NCI-H446 (cell line): ENCODE data around the gene NEK5.
"Not testable (repeated sequence)": the region's sequence is repeated elsewhere in the genome, so short reads cannot be mapped to it uniquely, and the experiment has no call there.

ENCODE experiments used
- DNase-seq, 2 experiments: peaks; one replicate each; lab custom pipeline; 2025; lab: John Stamatoyannopoulos, UW

The NEK5 gene

GRCh38 chr13:52128714-52129700, at the start of gene NEK5:
Gene NEK5, minus strand, starts transcription at chr13:52129073. Its CDS starts 1,591 bp downstream, at chr13:52127482.
- peak; percentile 1 to 25 for DNase-seq

- no peak for DNase-seq
These were observed 48.4 kb upstream of the NEK5 start for GRCh38 chr13:52177276-52177675.

GRCh38 chr13:52173970-52174369, 45.1 kb upstream of the NEK5 start:
- DNase-seq: not testable (repeated sequence)

GRCh38 chr13:52173373-52173772, 44.5 kb upstream of the NEK5 start:
- DNase-seq: no peak

- DNase-seq: not testable (repeated sequence)
These were observed 42.8 kb upstream of the NEK5 start for GRCh38 chr13:52171686-52172085.

GRCh38 chr13:52170828-52171391, 42.0 kb upstream of the NEK5 start:
- DNase-seq: not testable (repeated sequence)

- no peak for DNase-seq
These were observed 41.0 kb upstream of the NEK5 start for GRCh38 chr13:52169839-52170238.

GRCh38 chr13:52165411-52165810, 36.5 kb upstream of the NEK5 start:
- DNase-seq: no peak

GRCh38 chr13:52164989-52165388, 36.1 kb upstream of the NEK5 start:
- no peak for DNase-seq

GRCh38 chr13:52163878-52164277, 35.0 kb upstream of the NEK5 start:
- DNase-seq: not testable (repeated sequence)

GRCh38 chr13:52162279-52163101, 33.6 kb upstream of the NEK5 start:
- DNase-seq: no peak

- DNase-seq: no peak
These were observed 32.3 kb upstream of the NEK5 start for GRCh38 chr13:52161181-52161646.

GRCh38 chr13:52160506-52160905, 31.6 kb upstream of the NEK5 start:
- DNase-seq: no peak

- DNase-seq: no peak
These were observed 31.2 kb upstream of the NEK5 start for GRCh38 chr13:52160053-52160452.

GRCh38 chr13:52159159-52159982, 30.5 kb upstream of the NEK5 start, which contains the start of gene NEK3:
Gene NEK3, minus strand, starts transcription at chr13:52159597. Its CDS starts 3,406 bp downstream, at chr13:52156191.
- DNase-seq: peak in 1 of 2 experiments; percentile 52

GRCh38 chr13:52158629-52159158, 29.8 kb upstream of the NEK5 start:
- no peak for DNase-seq

- DNase-seq: no peak
These were observed 27.9 kb upstream of the NEK5 start for GRCh38 chr13:52156724-52157261.

GRCh38 chr13:52155177-52155576, 26.3 kb upstream of the NEK5 start:
- no peak for DNase-seq

GRCh38 chr13:52147225-52147624, 18.4 kb upstream of the NEK5 start:
- DNase-seq: no peak

- no peak for DNase-seq
These were observed 12.4 kb upstream of the NEK5 start for GRCh38 chr13:52141299-52141698.

GRCh38 chr13:52137489-52137888, 8.6 kb upstream of the NEK5 start:
- DNase-seq: no peak
